NB4 (cell line): ENCODE results near the gene MYZAP.

Source experiments
- CTCF ChIP-seq: IDR thresholded peaks from one replicate; pipeline ENCODE4 v1.5.1; 2012; ENCODE audit warnings: low read depth, low read length
- TF ChIP-seq, protein P1 (sequence below): IDR thresholded peaks from 2 replicates; pipeline ENCODE4 v1.6.1; 2011; ENCODE audit warnings: low read depth, low read length

DNA sequence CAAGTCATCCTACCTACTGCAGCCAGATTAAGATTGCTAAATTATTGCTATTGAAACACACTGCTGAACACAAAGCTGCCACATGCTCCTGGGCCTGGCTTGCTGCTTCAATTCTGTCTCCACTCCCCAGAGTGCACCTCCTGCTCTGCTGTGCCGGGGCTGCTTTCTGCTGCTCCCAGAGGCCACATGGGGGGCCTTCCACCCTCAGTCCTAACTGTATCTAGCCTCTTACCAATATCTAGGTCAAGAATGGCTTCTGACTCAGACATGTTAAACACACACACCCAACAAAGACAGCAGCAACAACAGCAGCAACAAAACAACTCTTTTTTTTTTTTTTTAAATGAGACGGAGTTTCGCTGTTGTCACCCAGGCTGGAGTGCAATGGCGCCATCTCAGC is 33.0 kb downstream of the MYZAP start:
- TF ChIP-seq CTCF = no peak
- TF ChIP-seq, protein P1, sequence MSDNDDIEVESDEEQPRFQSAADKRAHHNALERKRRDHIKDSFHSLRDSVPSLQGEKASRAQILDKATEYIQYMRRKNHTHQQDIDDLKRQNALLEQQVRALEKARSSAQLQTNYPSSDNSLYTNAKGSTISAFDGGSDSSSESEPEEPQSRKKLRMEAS = no peak
